HCT116 (cell line): ENCODE measurements around the gene ERC2. TPM values are rescaled to one million over a fixed set of nuclear protein-coding genes. Genes with fewer than 3 reads are reported as not detected.

Experiments
- ATAC-seq: fragments of 200-7000 bp; cut with Tn5 transposase; 2 replicates; pipeline ENCODE4 v1.9.1; 2020; ENCODE audit warnings: mild to moderate bottlenecking, moderate library complexity
- BruUV-seq: library from RNA; stranded (reverse); fragments of 400-500 nt; replicated peaks from 2 replicates; lab custom pipeline; 2021; lab: Mats Ljungman, UMichigan
- CTCF ChIA-PET: fragments of 300-600 bp; sonication (Branson Sonifier 250); formaldehyde crosslinking; loops from one replicate; lab custom pipeline; 2021; ENCODE audit warnings: antibody characterized with exemption; lab: Charles Lee
- POLR2A ChIA-PET: fragments of 300-600, 350-600 bp; sonication (Branson Sonifier 250); formaldehyde crosslinking; loops from one replicate; lab custom pipeline; 2021; ENCODE audit warnings: antibody characterized with exemption; lab: Charles Lee
- RAD21 ChIA-PET, 2 experiments: fragments of 300-600 bp; sonication (Branson Sonifier 250); formaldehyde crosslinking; loops; one replicate each; lab custom pipeline; 2023; ENCODE audit warnings: low total read pairs in 2 of 2; ENCODE audit not compliant: uncharacterized antibody in 2 of 2, unreplicated experiment in 2 of 2, low non-redundant PET in 1 of 2; lab: Charles Lee
- DNase-seq: peaks from one replicate; pipeline ENCODE4 v3.0.0-alpha.2; 2010; ENCODE audit warnings: low read depth, low spot score
- H2AFZ ChIP-seq: fragments of 200-600 bp; shearing (Covaris generic), sonication (generic); 2 replicates; pipeline ENCODE4 v1.6.1; 2017; ENCODE audit warnings: low read depth, mixed run types, mixed read lengths, antibody characterized with exemption, low read length; ENCODE audit not compliant: poor library complexity, severe bottlenecking
- H3K27ac ChIP-seq: 2 replicates; pipeline ENCODE4 v1.5.1; 2012; ENCODE audit warnings: low read depth, low read length
- H3K27me3 ChIP-seq: fragments of 200-600 bp; sonication (generic); 2 replicates; pipeline ENCODE4 v1.6.1; 2016; ENCODE audit warnings: mixed run types, low read length, mixed read lengths; ENCODE audit not compliant: insufficient read depth
- H3K36me3 ChIP-seq, 2 experiments: fragments of 200-500 bp in 1 of 2; fragments of 200-600 bp in 1 of 2; sonication (Bioruptor generic) in 1 of 2; sonication (generic) in 1 of 2; 2 replicates each; pipeline versions ENCODE4 v1.5.1 to v1.6.1; 2014 to 2016; ENCODE audit warnings: low read length in 2 of 2, inconsistent platforms in 1 of 2, mixed read lengths in 1 of 2, mixed run types in 1 of 2; ENCODE audit not compliant: insufficient read depth in 2 of 2, control insufficient read depth in 1 of 2
- H3K4me1 ChIP-seq, 2 experiments: fragments of 200-600 bp in 1 of 2; sonication (generic) in 1 of 2; 2 replicates each; pipeline versions ENCODE4 v1.5.1 to v1.6.1; 2012 to 2017; ENCODE audit warnings: low read length in 2 of 2, inconsistent platforms in 1 of 2, mild to moderate bottlenecking in 1 of 2, mixed read lengths in 1 of 2, mixed run types in 1 of 2, moderate library complexity in 1 of 2; ENCODE audit not compliant: insufficient read depth in 2 of 2, control insufficient read depth in 1 of 2
- H3K4me2 ChIP-seq: fragments of 200-600 bp; sonication (generic); 2 replicates; pipeline ENCODE4 v1.6.1; 2017; ENCODE audit warnings: mixed run types, low read length, mixed read lengths
- H3K4me3 ChIP-seq, 2 experiments: fragments of 200-600 bp in 1 of 2; sonication (generic) in 1 of 2; replicated peaks in 1 of 2; 2 replicates each; pipeline ENCODE4 v1.5.1; 2011 to 2016; ENCODE audit warnings: low read length in 2 of 2, control low read depth in 1 of 2, low read depth in 1 of 2, mild to moderate bottlenecking in 1 of 2, mixed read lengths in 1 of 2, mixed run types in 1 of 2
- H3K79me2 ChIP-seq: fragments of 200-600 bp; sonication (generic); 2 replicates; pipeline ENCODE4 v1.6.1; 2017; ENCODE audit warnings: mild to moderate bottlenecking, mixed run types, low read length, moderate library complexity, mixed read lengths; ENCODE audit not compliant: insufficient read depth
- H3K9ac ChIP-seq: fragments of 200-600 bp; sonication (generic); 2 replicates; pipeline ENCODE4 v1.6.1; 2016; ENCODE audit warnings: low read length, mixed read lengths
- H3K9me2 ChIP-seq: fragments of 200-600 bp; sonication (generic), shearing (Covaris generic); 2 replicates; pipeline ENCODE4 v1.6.1; 2017; ENCODE audit warnings: mixed run types, mild to moderate bottlenecking, moderate library complexity; ENCODE audit not compliant: insufficient read depth
- H3K9me3 ChIP-seq, 2 experiments: fragments of 200-500 bp in 1 of 2; fragments of 200-600 bp in 1 of 2; sonication (Bioruptor generic) in 1 of 2; sonication (generic) in 1 of 2; 2 replicates each; pipeline ENCODE4 v1.6.1; 2014 to 2017; ENCODE audit warnings: low read length in 2 of 2, mixed read lengths in 2 of 2, inconsistent platforms in 1 of 2, low read depth in 1 of 2, mild to moderate bottlenecking in 1 of 2, mixed run types in 1 of 2, moderate library complexity in 1 of 2; ENCODE audit not compliant: control insufficient read depth in 1 of 2, insufficient read depth in 1 of 2
- H4K20me1 ChIP-seq: fragments of 200-600 bp; sonication (generic), shearing (Covaris generic); 2 replicates; pipeline ENCODE4 v1.6.1; 2017; ENCODE audit warnings: mixed run types, mild to moderate bottlenecking, moderate library complexity; ENCODE audit not compliant: insufficient read depth
- CBX3 ChIP-seq: IDR thresholded peaks from 2 replicates; pipeline ENCODE4 v1.6.1; 2012; ENCODE audit warnings: low read depth
- EGR1 ChIP-seq: IDR thresholded peaks from 2 replicates; pipeline ENCODE4 v1.6.1; 2012; ENCODE audit warnings: low read depth
- ELF1 ChIP-seq: IDR thresholded peaks from 2 replicates; pipeline ENCODE4 v1.6.1; 2012; ENCODE audit warnings: low read depth, borderline replicate concordance
- FOSL1 ChIP-seq: IDR thresholded peaks from 2 replicates; pipeline ENCODE4 v1.6.1; 2012; ENCODE audit warnings: low read depth
- POLR2AphosphoS5 ChIP-seq: IDR thresholded peaks from 2 replicates; pipeline ENCODE4 v1.6.1; 2011; ENCODE audit warnings: mild to moderate bottlenecking, low read depth, low read length, moderate library complexity
- SIN3A ChIP-seq: IDR thresholded peaks from 2 replicates; pipeline ENCODE4 v1.6.1; 2012; ENCODE audit warnings: low read depth
- SRF ChIP-seq: IDR thresholded peaks from 2 replicates; pipeline ENCODE4 v1.6.1; 2012; ENCODE audit warnings: low read depth
- TCF7L2 ChIP-seq: IDR thresholded peaks from 2 replicates; pipeline ENCODE4 v1.7.0; 2011; ENCODE audit warnings: borderline replicate concordance, inconsistent platforms; ENCODE audit not compliant: insufficient read depth, insufficient read length; ENCODE audit errors: extremely low read depth
- YY1 ChIP-seq: IDR thresholded peaks from 2 replicates; pipeline ENCODE4 v1.6.1; 2011; ENCODE audit warnings: low read length, low read depth, moderate library complexity, mild to moderate bottlenecking; ENCODE audit not compliant: insufficient replicate concordance; ENCODE audit errors: extremely low read depth
- ZFX ChIP-seq: fragments of 450-650 bp; IDR thresholded peaks from 2 replicates; pipeline ENCODE4 v1.6.1; 2017
- intact Hi-C: fragments of 100-400 bp; cut with micrococcal nuclease; formaldehyde crosslinking; loops from 2 replicates; pipeline ENCODE4 v1.10.0; 2022
- total RNA-seq: library from RNA; stranded (reverse); gene quantifications from one replicate; pipeline ENCODE4 v1.2.1, GENCODE V29; 2021; ENCODE audit not compliant: unreplicated experiment
- TF ChIP-seq, protein P1 (sequence below): IDR thresholded peaks from 2 replicates; pipeline ENCODE4 v1.6.1; 2012; ENCODE audit warnings: low read depth
- TF ChIP-seq, protein P2 (sequence below): IDR thresholded peaks from 2 replicates; pipeline ENCODE4 v1.6.1; 2011; ENCODE audit warnings: mild to moderate bottlenecking, low read length, moderate library complexity; ENCODE audit not compliant: insufficient replicate concordance; ENCODE audit errors: extremely low read depth
- TF ChIP-seq, protein P3 (sequence below): IDR thresholded peaks from 2 replicates; pipeline ENCODE4 v1.6.1; 2012

ERC2 gene
- total RNA-seq, 1 experiment from 2014 or later, result not detected

- intact Hi-C loops, result no loop called here
- ChIA-PET CTCF (no interaction called here), RAD21 (no interaction called here), POLR2A (no interaction called here)
- H3K4me3 ChIP-seq, result no peak overlapping the region
- TF ChIP-seq TCF7L2 (no peak), SRF (no peak), SIN3A (no peak), FOSL1 (no peak), ELF1 (no peak), YY1 (no peak), ZFX (no peak), POLR2AphosphoS5 (no peak), EGR1 (no peak), CBX3 (no peak)
- TF ChIP-seq, protein P1, sequence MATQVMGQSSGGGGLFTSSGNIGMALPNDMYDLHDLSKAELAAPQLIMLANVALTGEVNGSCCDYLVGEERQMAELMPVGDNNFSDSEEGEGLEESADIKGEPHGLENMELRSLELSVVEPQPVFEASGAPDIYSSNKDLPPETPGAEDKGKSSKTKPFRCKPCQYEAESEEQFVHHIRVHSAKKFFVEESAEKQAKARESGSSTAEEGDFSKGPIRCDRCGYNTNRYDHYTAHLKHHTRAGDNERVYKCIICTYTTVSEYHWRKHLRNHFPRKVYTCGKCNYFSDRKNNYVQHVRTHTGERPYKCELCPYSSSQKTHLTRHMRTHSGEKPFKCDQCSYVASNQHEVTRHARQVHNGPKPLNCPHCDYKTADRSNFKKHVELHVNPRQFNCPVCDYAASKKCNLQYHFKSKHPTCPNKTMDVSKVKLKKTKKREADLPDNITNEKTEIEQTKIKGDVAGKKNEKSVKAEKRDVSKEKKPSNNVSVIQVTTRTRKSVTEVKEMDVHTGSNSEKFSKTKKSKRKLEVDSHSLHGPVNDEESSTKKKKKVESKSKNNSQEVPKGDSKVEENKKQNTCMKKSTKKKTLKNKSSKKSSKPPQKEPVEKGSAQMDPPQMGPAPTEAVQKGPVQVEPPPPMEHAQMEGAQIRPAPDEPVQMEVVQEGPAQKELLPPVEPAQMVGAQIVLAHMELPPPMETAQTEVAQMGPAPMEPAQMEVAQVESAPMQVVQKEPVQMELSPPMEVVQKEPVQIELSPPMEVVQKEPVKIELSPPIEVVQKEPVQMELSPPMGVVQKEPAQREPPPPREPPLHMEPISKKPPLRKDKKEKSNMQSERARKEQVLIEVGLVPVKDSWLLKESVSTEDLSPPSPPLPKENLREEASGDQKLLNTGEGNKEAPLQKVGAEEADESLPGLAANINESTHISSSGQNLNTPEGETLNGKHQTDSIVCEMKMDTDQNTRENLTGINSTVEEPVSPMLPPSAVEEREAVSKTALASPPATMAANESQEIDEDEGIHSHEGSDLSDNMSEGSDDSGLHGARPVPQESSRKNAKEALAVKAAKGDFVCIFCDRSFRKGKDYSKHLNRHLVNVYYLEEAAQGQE, result no peak
- TF ChIP-seq, protein P2, sequence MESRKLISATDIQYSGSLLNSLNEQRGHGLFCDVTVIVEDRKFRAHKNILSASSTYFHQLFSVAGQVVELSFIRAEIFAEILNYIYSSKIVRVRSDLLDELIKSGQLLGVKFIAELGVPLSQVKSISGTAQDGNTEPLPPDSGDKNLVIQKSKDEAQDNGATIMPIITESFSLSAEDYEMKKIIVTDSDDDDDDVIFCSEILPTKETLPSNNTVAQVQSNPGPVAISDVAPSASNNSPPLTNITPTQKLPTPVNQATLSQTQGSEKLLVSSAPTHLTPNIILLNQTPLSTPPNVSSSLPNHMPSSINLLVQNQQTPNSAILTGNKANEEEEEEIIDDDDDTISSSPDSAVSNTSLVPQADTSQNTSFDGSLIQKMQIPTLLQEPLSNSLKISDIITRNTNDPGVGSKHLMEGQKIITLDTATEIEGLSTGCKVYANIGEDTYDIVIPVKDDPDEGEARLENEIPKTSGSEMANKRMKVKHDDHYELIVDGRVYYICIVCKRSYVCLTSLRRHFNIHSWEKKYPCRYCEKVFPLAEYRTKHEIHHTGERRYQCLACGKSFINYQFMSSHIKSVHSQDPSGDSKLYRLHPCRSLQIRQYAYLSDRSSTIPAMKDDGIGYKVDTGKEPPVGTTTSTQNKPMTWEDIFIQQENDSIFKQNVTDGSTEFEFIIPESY, result no peak
- TF ChIP-seq, protein P3, sequence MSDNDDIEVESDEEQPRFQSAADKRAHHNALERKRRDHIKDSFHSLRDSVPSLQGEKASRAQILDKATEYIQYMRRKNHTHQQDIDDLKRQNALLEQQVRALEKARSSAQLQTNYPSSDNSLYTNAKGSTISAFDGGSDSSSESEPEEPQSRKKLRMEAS, result no peak
- H3K9me2 ChIP-seq, result no peaks in the 10 kb centered on the region
- no peaks in the 10 kb centered on the region for H4K20me1 ChIP-seq
- H3K36me3 ChIP-seq, result no peaks in the 10 kb centered on the region
- DNase-seq (no peak), ATAC-seq (no peak)
- no peak overlapping the region for H3K9ac ChIP-seq
- H2AFZ ChIP-seq, result no peak overlapping the region
- H3K4me2 ChIP-seq, result no peak overlapping the region
- no peaks in the 10 kb centered on the region for H3K79me2 ChIP-seq
- no peaks in the 10 kb centered on the region for H3K27me3 ChIP-seq
- H3K27ac ChIP-seq, result no peak overlapping the region
- BruUV-seq, result no TSS peak
- peaks cover 4 to 5% of the 10 kb centered on the region in 2 experiments; a peak in 2 of 4 replicates for H3K9me3 ChIP-seq
- no peaks in the 10 kb centered on the region for H3K4me1 ChIP-seq
These were observed 818.7 kb downstream of the ERC2 start for GRCh38 chr3:55649554-55649953.
